DND-41 (cell line): ENCODE measurements around the gene WFDC12.

Experiments used
- ATAC-seq: fragments of 200-7000 bp; cut with Tn5 transposase; 3 replicates; pipeline ENCODE4 v1.9.1; 2021; ENCODE audit warnings: low read depth; ENCODE audit not compliant: insufficient read depth
- DNase-seq: peaks from one replicate; pipeline ENCODE4 v3.0.0-alpha.2; 2020
- H2AFZ ChIP-seq: 2 replicates; pipeline ENCODE4 v1.6.0; 2012; ENCODE audit warnings: low read depth, low read length
- H3K27ac ChIP-seq: 2 replicates; pipeline ENCODE4 v1.5.1; 2012; ENCODE audit warnings: low read length, inconsistent platforms
- H3K27me3 ChIP-seq: fragments of 200-600 bp; sonication (generic); 2 replicates; pipeline ENCODE4 v1.6.0; 2012; ENCODE audit warnings: low read length, mild to moderate bottlenecking, inconsistent platforms; ENCODE audit not compliant: insufficient read depth, poor library complexity
- H3K36me3 ChIP-seq: 2 replicates; pipeline ENCODE4 v1.5.1; 2012; ENCODE audit warnings: low read length, inconsistent platforms; ENCODE audit not compliant: insufficient read depth
- H3K4me1 ChIP-seq: 2 replicates; pipeline ENCODE4 v1.5.1; 2012; ENCODE audit warnings: mild to moderate bottlenecking, low read length; ENCODE audit not compliant: insufficient read depth
- H3K4me2 ChIP-seq: 2 replicates; pipeline ENCODE4 v1.6.0; 2012; ENCODE audit warnings: mild to moderate bottlenecking, moderate library complexity, low read length, inconsistent platforms; ENCODE audit not compliant: insufficient read depth
- H3K4me3 ChIP-seq, 2 experiments: fragments of 200-600 bp in 1 of 2; shearing (Covaris generic) in 1 of 2; 2 replicates each; pipeline ENCODE4 v1.5.1; 2012 to 2016; ENCODE audit warnings: inconsistent platforms in 2 of 2, low read length in 2 of 2, mild to moderate bottlenecking in 2 of 2, low read depth in 1 of 2, moderate library complexity in 1 of 2
- H3K79me2 ChIP-seq: 2 replicates; pipeline ENCODE4 v1.6.0; 2012; ENCODE audit warnings: low read length, inconsistent platforms; ENCODE audit not compliant: insufficient read depth
- H3K9ac ChIP-seq: 2 replicates; pipeline ENCODE4 v1.6.0; 2012; ENCODE audit warnings: low read depth, mild to moderate bottlenecking, inconsistent platforms, low read length, moderate library complexity
- H3K9me3 ChIP-seq: 2 replicates; pipeline ENCODE4 v1.5.1; 2012; ENCODE audit warnings: low read length, moderate library complexity, mild to moderate bottlenecking, inconsistent platforms; ENCODE audit not compliant: insufficient read depth, severe bottlenecking
- H4K20me1 ChIP-seq: 2 replicates; pipeline ENCODE4 v1.6.0; 2012; ENCODE audit warnings: low read length; ENCODE audit not compliant: insufficient read depth
- EZH2 ChIP-seq: IDR thresholded peaks from 3 replicates; pipeline ENCODE4 v1.6.1; 2012; ENCODE audit warnings: borderline replicate concordance, low read depth, mild to moderate bottlenecking, moderate library complexity, low read length, inconsistent platforms; ENCODE audit not compliant: severe bottlenecking
- TF ChIP-seq, protein P1 (sequence below): IDR thresholded peaks from 2 replicates; pipeline ENCODE4 v1.5.1; 2012; ENCODE audit warnings: borderline replicate concordance, low read length, moderate library complexity, mild to moderate bottlenecking; ENCODE audit not compliant: poor library complexity, severe bottlenecking; ENCODE audit errors: extremely low read depth

WFDC12 gene

GRCh38 chr20:45077559-45077958 is 46.7 kb downstream of the WFDC12 start:
- no peak for TF ChIP-seq EZH2
- TF ChIP-seq, protein P1, sequence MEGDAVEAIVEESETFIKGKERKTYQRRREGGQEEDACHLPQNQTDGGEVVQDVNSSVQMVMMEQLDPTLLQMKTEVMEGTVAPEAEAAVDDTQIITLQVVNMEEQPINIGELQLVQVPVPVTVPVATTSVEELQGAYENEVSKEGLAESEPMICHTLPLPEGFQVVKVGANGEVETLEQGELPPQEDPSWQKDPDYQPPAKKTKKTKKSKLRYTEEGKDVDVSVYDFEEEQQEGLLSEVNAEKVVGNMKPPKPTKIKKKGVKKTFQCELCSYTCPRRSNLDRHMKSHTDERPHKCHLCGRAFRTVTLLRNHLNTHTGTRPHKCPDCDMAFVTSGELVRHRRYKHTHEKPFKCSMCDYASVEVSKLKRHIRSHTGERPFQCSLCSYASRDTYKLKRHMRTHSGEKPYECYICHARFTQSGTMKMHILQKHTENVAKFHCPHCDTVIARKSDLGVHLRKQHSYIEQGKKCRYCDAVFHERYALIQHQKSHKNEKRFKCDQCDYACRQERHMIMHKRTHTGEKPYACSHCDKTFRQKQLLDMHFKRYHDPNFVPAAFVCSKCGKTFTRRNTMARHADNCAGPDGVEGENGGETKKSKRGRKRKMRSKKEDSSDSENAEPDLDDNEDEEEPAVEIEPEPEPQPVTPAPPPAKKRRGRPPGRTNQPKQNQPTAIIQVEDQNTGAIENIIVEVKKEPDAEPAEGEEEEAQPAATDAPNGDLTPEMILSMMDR: no peak
- H3K36me3 ChIP-seq: peaks cover 86% of the 10 kb centered on the region
- no peak overlapping the region for H3K9ac ChIP-seq
- H3K27ac ChIP-seq: no peak overlapping the region
- H3K4me1 ChIP-seq: no peaks in the 10 kb centered on the region
- DNase-seq (no peak), ATAC-seq (no peak)
- peaks cover 4% of the 10 kb centered on the region for H3K9me3 ChIP-seq
- no peaks in the 10 kb centered on the region for H3K79me2 ChIP-seq
- no peaks in the 10 kb centered on the region for H3K27me3 ChIP-seq
- H3K4me2 ChIP-seq: no peak overlapping the region
- H3K4me3 ChIP-seq: no peak overlapping the region
- no peak overlapping the region for H2AFZ ChIP-seq
- peaks cover 6% of the 10 kb centered on the region; the same call in 1 of the 2 replicates for H4K20me1 ChIP-seq
